Stimulated activated naive CD8-positive, alpha-beta T cell treated with anti-CD3 and anti-CD28 coated beads, Interleukin-15, Interleukin-2, amounts not matched to agents 100 U/mL and 50 U/mL, for 24 hours (primary cell): ENCODE data around the gene NOTCH2.

Experiments used
- ATAC-seq: fragments of 150-1000 bp; cut with Tn5 transposase; one replicate; pipeline ENCODE4 v1.10.0; 2021
- DNase-seq: peaks from one replicate; pipeline ENCODE4 v3.0.0; 2021

NOTCH2 gene

DNA sequence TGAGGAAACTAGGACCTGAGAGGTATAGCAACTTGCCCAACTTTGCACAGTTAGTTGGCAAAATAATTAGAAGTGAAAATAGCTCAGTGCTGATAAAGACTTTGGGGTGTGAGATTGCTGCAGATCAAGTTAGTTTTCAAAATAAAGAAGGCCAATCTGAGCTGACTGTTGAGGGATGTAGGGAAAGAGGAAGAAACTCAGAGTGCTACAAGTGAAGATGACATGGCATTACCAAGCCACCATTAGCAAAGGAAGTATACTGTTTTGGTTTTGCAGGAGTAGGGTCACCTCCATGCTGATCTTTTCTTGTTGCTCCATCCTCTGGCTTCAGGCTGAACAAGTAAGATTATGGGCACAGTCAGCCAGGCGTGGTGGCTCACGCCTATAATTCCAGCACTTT lies 94.5 kb downstream of the NOTCH2 start:
- DNase-seq (no peak), ATAC-seq (no peak)

GRCh38 chr1:119974013-119974412 lies 95.4 kb downstream of the NOTCH2 start:
- DNase-seq (no peak), ATAC-seq (no peak)

DNA sequence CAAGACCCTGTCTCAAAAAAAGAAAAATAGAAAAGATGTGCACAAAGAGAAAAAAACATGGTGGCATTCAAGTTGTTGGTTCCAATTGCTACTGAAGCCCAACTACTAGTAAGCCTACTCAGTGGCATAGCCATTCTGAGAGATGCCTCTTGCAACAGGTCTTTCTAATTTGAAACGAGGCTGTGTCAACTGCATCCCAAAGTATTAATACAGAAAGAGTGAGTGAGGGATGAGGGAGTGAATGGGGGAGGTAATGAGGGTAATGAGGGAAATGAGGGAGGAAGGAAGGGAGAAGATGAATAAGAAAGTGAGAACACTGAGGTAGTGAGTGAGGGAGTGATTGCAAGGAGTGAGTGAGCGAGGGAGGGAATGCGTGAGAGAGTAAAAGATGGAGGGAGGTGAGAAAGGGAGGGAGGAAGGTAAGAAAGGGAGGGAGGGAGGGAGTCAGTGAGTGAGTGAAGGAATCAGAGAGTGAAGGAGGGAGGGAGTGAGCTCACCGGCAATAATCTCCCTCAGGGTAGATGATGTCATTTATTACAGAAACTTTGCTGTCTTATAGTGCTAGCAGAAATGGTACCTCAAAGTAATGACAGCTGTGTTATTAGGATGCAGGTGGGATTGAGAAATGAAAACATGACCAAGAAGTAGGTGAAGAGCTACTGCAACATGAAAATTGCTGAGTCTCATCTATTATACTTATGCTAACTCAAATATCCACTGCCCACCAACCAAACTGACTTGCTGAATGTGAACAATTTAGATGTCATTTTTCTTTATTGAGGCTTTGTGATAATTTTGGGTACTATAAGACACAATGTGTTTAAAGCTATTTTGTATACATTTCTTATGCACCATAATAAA lies 97.5 kb downstream of the NOTCH2 start:
- ATAC-seq: no peak

GRCh38 chr1:119968601-119969000 lies 100.9 kb downstream of the NOTCH2 start:
- DNase-seq: no peak
- no peak for ATAC-seq

More for the DNA sequence above, 97.5 kb downstream of the NOTCH2 start:
- no peak for DNase-seq

DNA sequence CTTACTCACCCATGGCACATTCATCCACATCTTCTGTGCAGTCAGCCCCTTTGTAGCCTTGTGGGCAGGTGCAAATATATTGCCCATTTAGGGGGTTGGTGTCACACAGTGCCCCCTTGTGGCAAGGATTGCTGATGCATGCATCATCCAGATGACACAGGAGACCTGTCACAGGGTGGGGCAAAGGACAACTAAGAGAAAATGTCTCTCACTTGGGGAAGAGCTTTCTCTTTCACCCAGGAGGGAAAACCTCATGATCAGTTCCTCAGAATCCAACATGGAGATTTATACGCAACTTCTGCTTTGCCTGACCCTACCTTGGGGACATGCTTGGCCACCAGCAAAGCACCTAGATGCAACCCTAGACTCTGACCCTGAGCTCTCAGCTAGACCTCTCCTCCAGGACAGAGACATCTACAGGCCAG lies 101.4 kb downstream of the NOTCH2 start:
- DNase-seq: peak; percentile 83
- ATAC-seq: peak; percentile 93

- ATAC-seq (no peak), DNase-seq (no peak)
Observed at GRCh38 chr1:119966681-119967080, 102.8 kb downstream of the NOTCH2 start.

DNA sequence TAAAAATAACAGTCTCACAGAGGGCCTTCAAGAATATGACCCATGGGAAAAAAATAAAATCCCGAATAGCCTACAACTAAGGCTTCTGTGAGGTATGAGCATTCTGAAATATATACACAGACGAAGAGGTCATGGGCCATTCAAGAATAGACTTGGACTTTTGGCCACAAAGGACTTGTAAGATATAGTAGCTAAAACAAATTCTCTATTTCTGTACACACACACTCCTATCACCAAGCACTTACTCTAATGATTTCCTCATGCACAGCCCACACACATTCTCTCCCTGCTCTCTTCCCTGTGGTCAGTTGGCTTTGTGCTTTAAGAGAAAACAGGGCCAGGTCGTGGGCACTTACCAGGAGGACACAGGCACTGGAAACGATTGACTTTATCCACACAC lies 103.4 kb downstream of the NOTCH2 start:
- no peak for ATAC-seq
- no peak for DNase-seq

GRCh38 chr1:119964673-119965363 lies 104.6 kb downstream of the NOTCH2 start:
- DNase-seq (no peak), ATAC-seq (no peak)

- no peak for ATAC-seq
- no peak for DNase-seq
Observed at GRCh38 chr1:119962296-119962968, 107.0 kb downstream of the NOTCH2 start.

- DNase-seq (no peak), ATAC-seq (no peak)
Observed at GRCh38 chr1:119960501-119960900, 109.0 kb downstream of the NOTCH2 start.

DNA sequence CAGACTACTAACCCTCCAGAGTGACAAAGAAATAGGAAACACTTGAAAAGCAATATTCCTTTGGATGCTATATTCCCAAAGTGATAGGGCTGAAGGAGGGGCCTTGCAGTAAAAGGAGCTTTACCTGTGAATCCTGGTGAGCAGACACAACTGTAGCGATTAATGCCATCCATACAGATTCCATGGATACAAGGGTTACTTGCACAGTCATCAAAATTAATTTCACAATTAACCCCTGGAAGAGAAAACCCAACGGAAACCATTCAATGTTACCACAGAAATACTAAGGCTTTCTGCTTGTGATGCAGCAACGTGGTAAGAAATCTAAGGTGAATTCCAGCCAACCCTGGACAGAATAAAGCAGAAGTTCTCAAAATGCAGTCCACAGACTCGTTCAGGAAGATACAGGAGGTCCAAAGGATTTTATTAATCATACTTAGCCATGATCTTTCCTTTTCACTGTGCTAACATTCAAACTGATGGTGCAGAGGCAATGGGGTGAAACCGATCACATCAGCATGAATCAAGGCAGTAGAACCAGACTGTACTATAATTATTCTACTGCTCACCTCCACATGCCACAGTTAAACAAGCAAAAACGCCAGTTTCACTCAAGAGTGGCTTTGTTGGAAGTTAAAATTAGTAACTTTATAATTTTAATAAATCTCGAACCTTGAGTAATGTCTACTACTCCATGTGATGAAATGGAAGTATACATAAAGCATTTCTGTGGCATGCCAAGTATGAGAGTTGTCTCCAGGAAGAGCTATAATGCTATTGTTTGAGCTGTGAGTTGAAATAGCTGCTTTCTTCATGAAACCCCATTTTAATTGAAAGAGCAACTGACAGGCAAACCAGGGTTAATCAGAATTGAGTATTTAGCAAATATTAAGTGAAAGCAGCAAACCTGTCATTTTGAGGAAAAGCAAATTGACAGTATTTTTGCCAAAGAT lies 109.9 kb downstream of the NOTCH2 start:
- ATAC-seq: no peak
- DNase-seq: no peak

DNA sequence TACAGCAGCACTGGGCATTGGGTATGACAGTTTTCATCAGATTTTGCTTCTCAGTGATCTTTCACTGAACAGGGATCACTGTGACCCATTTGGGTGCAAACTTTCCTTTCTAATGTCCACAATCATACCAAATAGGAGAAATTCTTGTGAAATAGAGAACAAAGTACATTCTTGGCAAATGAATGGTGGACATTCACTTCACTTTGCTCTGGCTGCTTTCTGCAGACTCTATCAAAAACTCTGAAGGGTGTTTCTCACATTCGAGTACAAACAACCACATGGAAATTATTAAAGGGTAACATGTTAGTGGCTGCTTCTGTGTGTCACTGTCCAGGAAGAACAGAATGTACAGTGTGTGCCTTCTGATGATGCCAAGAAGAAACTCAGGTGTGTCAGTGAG lies 111.2 kb downstream of the NOTCH2 start:
- DNase-seq (no peak), ATAC-seq (no peak)

GRCh38 chr1:119956306-119956705 lies 113.2 kb downstream of the NOTCH2 start:
- no peak for ATAC-seq
- no peak for DNase-seq

DNA sequence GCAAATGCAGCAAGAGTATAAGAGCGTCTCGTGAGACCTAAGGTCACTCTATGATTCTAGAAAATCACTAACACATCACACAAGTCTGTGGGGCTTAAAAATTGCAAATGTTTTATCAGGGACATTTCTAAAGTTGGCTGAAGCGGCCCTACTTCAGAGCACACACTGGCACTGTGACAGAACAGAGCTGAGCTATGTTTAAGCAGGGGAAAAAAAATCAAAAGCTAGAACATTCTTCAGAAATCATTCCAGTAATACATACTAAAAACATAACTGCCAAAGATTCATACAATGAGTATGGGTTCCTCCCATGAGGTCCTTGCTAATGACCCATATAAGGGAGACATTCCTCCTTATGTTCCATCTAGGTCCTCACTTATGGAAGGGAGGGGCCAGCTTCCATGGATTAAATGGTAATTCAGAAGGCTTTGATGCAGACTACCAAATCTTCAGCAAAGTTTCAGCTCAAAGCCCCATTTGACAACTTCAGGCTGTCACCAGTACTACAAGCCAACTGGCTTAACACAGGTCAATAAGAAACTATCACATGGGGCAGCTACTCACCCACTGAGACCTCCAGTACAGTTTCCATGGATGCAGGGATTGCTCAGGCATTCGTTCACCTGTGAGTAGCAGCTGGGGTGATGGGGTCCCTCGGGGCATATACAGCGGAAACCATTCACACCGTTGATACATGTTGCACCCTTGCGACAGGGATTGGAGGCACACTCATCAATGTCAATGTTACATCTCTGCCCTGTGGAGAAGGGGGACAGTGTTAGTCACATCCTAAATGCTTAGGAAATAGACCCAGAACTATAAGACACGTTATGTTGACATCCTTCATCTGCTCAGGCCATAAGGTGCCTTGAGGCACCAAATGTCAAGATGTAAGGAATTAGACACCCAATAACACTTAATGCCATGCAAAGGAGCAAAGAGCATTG lies 114.7 kb downstream of the NOTCH2 start:
- no peak for ATAC-seq
- DNase-seq: no peak

- no peak for DNase-seq
- ATAC-seq: no peak
Observed at GRCh38 chr1:119953266-119953998, 116.0 kb downstream of the NOTCH2 start.

DNA sequence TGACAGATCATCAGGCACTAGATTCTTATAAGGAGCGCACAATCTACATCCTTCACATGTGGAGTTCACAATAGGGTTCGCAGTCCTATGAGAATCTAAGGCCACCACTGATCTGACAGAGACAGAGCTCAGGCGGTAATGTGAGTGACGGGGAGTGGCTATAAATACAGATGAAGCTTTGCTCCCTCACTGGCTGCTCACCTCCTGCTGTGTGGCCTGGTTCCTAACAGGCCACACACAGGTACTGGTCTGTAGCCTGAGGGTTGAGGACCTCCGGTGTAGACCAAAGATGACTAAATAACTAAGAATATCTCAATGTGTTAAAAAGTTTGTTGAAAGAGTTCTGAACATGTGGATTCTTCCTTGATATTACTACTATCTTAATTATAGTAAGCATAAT lies 117.0 kb downstream of the NOTCH2 start:
- no peak for DNase-seq
- no peak for ATAC-seq

GRCh38 chr1:119948342-119949214 lies 120.9 kb downstream of the NOTCH2 start:
- ATAC-seq (peak; percentile 68), DNase-seq (peak; percentile 82)

DNA sequence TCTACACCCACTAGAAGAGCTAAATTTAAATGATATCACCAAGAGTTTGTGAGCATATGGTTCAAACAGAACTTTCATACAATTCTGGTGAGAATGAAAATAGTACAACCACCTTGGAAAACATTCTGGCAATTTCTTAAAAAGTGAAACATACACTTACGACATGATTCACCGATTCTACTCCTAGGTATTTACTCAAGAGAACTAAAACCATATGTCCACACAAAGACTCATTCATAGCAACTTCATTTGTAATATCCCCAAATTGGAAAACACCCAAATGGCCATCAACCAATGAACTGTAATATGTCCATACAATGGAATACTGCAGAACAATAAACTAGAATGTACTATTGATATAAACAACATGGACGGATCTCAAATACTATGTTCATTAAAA lies 122.0 kb downstream of the NOTCH2 start:
- no peak for DNase-seq
- ATAC-seq: no peak

- ATAC-seq (no peak), DNase-seq (no peak)
Observed at GRCh38 chr1:119946724-119947123, 122.7 kb downstream of the NOTCH2 start.
